Natural killer cell (primary cell): Measurements from ENCODE around the gene DPM2. TPM values are rescaled to one million over a fixed set of nuclear protein-coding genes. Genes with fewer than 3 reads are reported as not detected.

Source experiments
- ATAC-seq, 3 donors: fragments of 150-1000 bp in 2 of 3; fragments of 200-7000 bp in 1 of 3; cut with Tn5 transposase; 1 replicate in 1 of 3; 2 replicates in 2 of 3; pipeline ENCODE4 v1.10.0; 2021; ENCODE audit warnings: mild to moderate bottlenecking in 2 of 3, moderate library complexity in 2 of 3
- DNase-seq, 2 donors: peaks; one replicate each; pipeline versions ENCODE4 v3.0.0 to v3.0.0-alpha.2; 2013 to 2021; ENCODE audit warnings: mixed read lengths in 1 of 2
- H3K27ac ChIP-seq: one replicate; pipeline ENCODE4 v1.5.1; 2013; ENCODE audit warnings: mild to moderate bottlenecking, low read length
- H3K27me3 ChIP-seq: one replicate; pipeline ENCODE4 v1.6.1; 2013; ENCODE audit warnings: low read length; ENCODE audit not compliant: control insufficient read depth, insufficient read depth
- H3K36me3 ChIP-seq: one replicate; pipeline ENCODE4 v1.6.1; 2013; ENCODE audit warnings: low read length; ENCODE audit not compliant: control insufficient read depth, insufficient read depth
- H3K4me1 ChIP-seq: one replicate; pipeline ENCODE4 v1.6.1; 2013; ENCODE audit warnings: low read length; ENCODE audit not compliant: control insufficient read depth, insufficient read depth
- H3K4me3 ChIP-seq: one replicate; pipeline ENCODE4 v1.5.1; 2013; ENCODE audit warnings: low read length
- H3K9me3 ChIP-seq: one replicate; pipeline ENCODE4 v1.6.1; 2013; ENCODE audit warnings: low read length; ENCODE audit not compliant: control insufficient read depth, insufficient read depth
- H3K27ac Mint-ChIP-seq, 2 donors: one replicate each; pipeline ENCODE4 v1.8.0; 2022; ENCODE audit warnings: mild to moderate bottlenecking in 2 of 2, mixed read lengths in 2 of 2, moderate library complexity in 1 of 2
- H3K27me3 Mint-ChIP-seq, 2 donors: one replicate each; pipeline ENCODE4 v1.8.0; 2022; ENCODE audit warnings: low read depth in 2 of 2, mixed read lengths in 2 of 2
- H3K36me3 Mint-ChIP-seq: one replicate; pipeline ENCODE4 v1.8.0; 2022; ENCODE audit warnings: mixed read lengths
- H3K4me1 Mint-ChIP-seq, 2 donors: one replicate each; pipeline ENCODE4 v1.8.0; 2022; ENCODE audit warnings: mixed read lengths in 2 of 2
- H3K4me3 Mint-ChIP-seq: one replicate; pipeline ENCODE4 v1.8.0; 2022; ENCODE audit warnings: mild to moderate bottlenecking, moderate library complexity, mixed read lengths
- H3K9me3 Mint-ChIP-seq, 2 donors: one replicate each; pipeline ENCODE4 v1.8.0; 2022; ENCODE audit warnings: mixed read lengths in 2 of 2
- WGBS: methylation state at CpG from one replicate; pipeline ENCODE4 v1.1.7; 2013; ENCODE audit warnings: missing lambda C conversion rate; ENCODE audit not compliant: insufficient coverage; 5-methylcytosine and 5-hydroxymethylcytosine counted together
- intact Hi-C: fragments of 100-400 bp; cut with micrococcal nuclease; formaldehyde crosslinking; loops from one replicate; pipeline ENCODE4 v1.14.2; 2022
- total RNA-seq, 4 donors: library from RNA; stranded (reverse); fragments of 120-200 nt in 1 of 4; gene quantifications; one replicate each; pipeline versions ENCODE4 v1.2.3 to v1.2.4, GENCODE V29; 2013 to 2022
- TF ChIP-seq, protein P1 (sequence below): fragments of 200-600 bp; IDR thresholded peaks from one replicate; pipeline ENCODE4 v1.8.0; 2022; ENCODE audit warnings: antibody characterized with exemption

DPM2 gene
- total RNA-seq, 3 donors from 2014 or later (not counting 1 experiment from before 2014, with no cell fraction given): 22.9 to 31.4 (median 24.1) TPM

DNA sequence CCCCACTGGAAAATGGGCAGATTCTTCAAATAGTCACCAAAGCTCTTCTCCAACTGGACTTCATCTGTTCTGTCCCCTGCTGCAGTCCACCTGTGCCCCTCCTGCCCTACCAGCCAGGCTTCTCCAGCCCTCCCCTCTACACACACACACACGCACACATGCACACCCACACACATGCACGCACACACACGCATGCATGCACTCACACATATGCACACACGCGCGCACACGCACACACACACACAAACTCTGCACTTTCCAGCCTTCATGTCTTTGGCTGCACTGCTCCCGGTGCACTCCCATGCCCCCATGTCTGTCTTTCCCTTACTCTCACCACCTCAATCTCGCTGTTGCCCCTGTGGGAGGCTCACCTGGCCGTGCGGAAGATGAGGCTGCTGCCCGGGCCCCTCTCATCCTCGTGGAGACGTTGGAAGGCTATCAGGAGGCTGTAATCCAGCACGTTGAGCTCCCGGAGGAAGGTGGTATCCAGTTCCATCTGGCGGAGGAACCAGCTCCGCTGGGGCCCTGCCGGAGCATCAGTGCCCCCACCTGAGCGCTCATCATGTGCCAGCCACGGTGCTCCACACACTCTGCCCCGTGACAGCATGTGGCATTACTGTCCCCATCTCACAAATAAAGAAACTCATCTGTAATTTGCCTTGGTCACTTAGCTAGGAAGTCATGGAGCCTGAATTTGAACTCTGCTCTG lies 12.8 kb downstream of the DPM2 start:
- WGBS: 91% methylated on average over 22 of the region's 22 CpGs
- peaks cover 39% of the 10 kb centered on the region for H3K4me1 ChIP-seq
- Mint-ChIP-seq H3K36me3 (no peaks in the 10 kb centered on the region), H3K4me3 (no peak overlapping the region), H3K4me1 (peaks cover 8 to 25% of the 10 kb centered on the region in 2 donors), H3K27ac (no peak overlapping the region), H3K27me3 (peaks cover 16 to 19% of the 10 kb centered on the region in 2 donors), H3K9me3 (no peaks in the 10 kb centered on the region)
- no peak overlapping the region for H3K4me3 ChIP-seq
- intact Hi-C loops: loop anchor here (5.0 kb wide), 1 partner anchor 188 kb away; the partner anchor contains the start of gene TOR2A
- ATAC-seq: no peak
- no peak for DNase-seq
- H3K36me3 ChIP-seq: no peaks in the 10 kb centered on the region
- H3K27ac ChIP-seq: no peak overlapping the region
- H3K27me3 ChIP-seq: peaks cover 21% of the 10 kb centered on the region
- TF ChIP-seq, protein P1, sequence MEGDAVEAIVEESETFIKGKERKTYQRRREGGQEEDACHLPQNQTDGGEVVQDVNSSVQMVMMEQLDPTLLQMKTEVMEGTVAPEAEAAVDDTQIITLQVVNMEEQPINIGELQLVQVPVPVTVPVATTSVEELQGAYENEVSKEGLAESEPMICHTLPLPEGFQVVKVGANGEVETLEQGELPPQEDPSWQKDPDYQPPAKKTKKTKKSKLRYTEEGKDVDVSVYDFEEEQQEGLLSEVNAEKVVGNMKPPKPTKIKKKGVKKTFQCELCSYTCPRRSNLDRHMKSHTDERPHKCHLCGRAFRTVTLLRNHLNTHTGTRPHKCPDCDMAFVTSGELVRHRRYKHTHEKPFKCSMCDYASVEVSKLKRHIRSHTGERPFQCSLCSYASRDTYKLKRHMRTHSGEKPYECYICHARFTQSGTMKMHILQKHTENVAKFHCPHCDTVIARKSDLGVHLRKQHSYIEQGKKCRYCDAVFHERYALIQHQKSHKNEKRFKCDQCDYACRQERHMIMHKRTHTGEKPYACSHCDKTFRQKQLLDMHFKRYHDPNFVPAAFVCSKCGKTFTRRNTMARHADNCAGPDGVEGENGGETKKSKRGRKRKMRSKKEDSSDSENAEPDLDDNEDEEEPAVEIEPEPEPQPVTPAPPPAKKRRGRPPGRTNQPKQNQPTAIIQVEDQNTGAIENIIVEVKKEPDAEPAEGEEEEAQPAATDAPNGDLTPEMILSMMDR: no peak
- H3K9me3 ChIP-seq: no peaks in the 10 kb centered on the region

DNA sequence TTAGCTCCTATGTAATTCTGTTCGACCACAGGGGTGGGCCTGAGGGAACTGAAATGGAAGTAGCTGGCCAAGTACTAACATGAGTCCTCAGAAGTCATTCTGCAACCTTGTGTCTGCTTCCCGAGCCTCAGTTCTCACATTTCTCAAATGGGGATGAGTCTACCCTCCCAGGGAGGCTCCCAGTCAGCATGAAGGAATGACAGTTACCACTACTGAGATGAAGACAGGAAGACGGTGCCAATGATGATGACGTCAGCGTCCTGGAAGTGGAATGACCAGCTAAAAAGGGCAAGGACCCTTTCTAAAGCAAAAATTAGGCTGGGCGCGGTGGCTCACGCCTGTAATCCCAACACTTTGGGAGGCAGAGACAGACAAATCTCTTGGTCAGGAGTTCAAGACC lies 13.9 kb downstream of the DPM2 start:
- Histone ChIP-seq H3K9me3 (no peaks in the 10 kb centered on the region), H3K36me3 (no peaks in the 10 kb centered on the region), H3K4me3 (no peak overlapping the region), H3K27ac (no peak overlapping the region), H3K4me1 (peaks cover 47% of the 10 kb centered on the region), H3K27me3 (peaks cover 21% of the 10 kb centered on the region)
- DNase-seq (no peak), ATAC-seq (no peak)
- Mint-ChIP-seq H3K27me3 (peaks cover 16 to 19% of the 10 kb centered on the region in 2 donors), H3K27ac (no peak overlapping the region), H3K36me3 (no peaks in the 10 kb centered on the region), H3K4me3 (no peak overlapping the region), H3K4me1 (peaks cover 10 to 29% of the 10 kb centered on the region in 2 donors), H3K9me3 (no peaks in the 10 kb centered on the region)
- 87% methylated on average over 8 of the region's 8 CpGs for WGBS
- TF ChIP-seq, protein P1: no peak
- intact Hi-C loops: loop anchor here (5.0 kb wide), 1 partner anchor 186 kb away; the partner anchor contains the start of gene TOR2A

DNA sequence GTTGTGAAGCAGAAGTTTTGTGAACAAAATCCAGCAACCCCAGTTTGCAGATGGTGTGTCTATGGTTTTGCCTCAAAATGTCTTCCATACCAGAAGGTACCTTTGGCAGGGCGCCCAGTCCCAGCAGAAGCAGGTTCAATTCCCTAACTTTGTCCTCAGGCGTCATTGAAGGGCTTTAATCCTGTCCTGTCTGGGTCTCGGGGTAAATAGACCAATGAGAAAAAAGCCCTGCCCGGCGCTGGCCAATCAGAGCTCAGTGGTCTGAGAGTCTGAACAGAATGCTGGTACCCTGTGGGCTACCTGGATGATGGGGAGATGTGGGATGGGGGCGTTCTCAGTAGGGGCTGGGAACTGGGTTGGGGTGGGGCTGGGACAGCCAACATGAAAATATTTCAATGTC lies 14.6 kb downstream of the DPM2 start:
- Mint-ChIP-seq H3K4me3 (no peak overlapping the region), H3K9me3 (no peaks in the 10 kb centered on the region), H3K27me3 (peaks cover 16 to 19% of the 10 kb centered on the region in 2 donors), H3K36me3 (no peaks in the 10 kb centered on the region), H3K27ac (no peak overlapping the region), H3K4me1 (peaks cover 15 to 36% of the 10 kb centered on the region in 2 donors)
- DNase-seq (peak in 1 of 2 donors; percentile 14), ATAC-seq (no peak)
- Histone ChIP-seq H3K4me1 (peaks cover 51% of the 10 kb centered on the region), H3K4me3 (no peak overlapping the region), H3K9me3 (no peaks in the 10 kb centered on the region), H3K36me3 (no peaks in the 10 kb centered on the region), H3K27me3 (peaks cover 17% of the 10 kb centered on the region), H3K27ac (no peak overlapping the region)
- intact Hi-C loops: loop anchor here (5.0 kb wide), 1 partner anchor 186 kb away; the partner anchor contains the start of gene TOR2A
- TF ChIP-seq, protein P1: no peak
- 78% methylated on average over 6 of the region's 6 CpGs for WGBS
